ENCODE data around the gene ST8SIA2. TPM values are rescaled to one million over a fixed set of nuclear protein-coding genes. Genes with fewer than 3 reads are reported as not detected.

The ST8SIA2 gene
- total RNA-seq, 1 experiment from 2014 or later: 11.8 TPM

- H3K36me3 ChIP-seq (replicated peaks; ENCODE audit: control insufficient read depth, insufficient read depth, low read length): no peaks in the 10 kb centered on the region
- DNase-seq: no peak
Observed at GRCh38 chr15:92443381-92443780, 49.7 kb downstream of the ST8SIA2 start.

GRCh38 chr15:92444631-92445030 lies 51.0 kb downstream of the ST8SIA2 start:
- DNase-seq: no peak
- H3K36me3 ChIP-seq (replicated peaks; ENCODE audit: control insufficient read depth, insufficient read depth, low read length): no peaks in the 10 kb centered on the region
- no peaks in the 10 kb centered on the region for H3K27me3 ChIP-seq (ENCODE audit: control insufficient read depth, insufficient read depth, low read length)
- H3K4me3 ChIP-seq (ENCODE audit: insufficient read depth, low read depth, low read length): no peak overlapping the region

More at GRCh38 chr15:92443381-92443780, 49.7 kb downstream of the ST8SIA2 start:
- Histone ChIP-seq H3K4me3 (ENCODE audit: insufficient read depth, low read depth, low read length) (no peak overlapping the region), H3K27me3 (ENCODE audit: control insufficient read depth, insufficient read depth, low read length) (no peaks in the 10 kb centered on the region)

GRCh38 chr15:92448370-92448769 lies 54.7 kb downstream of the ST8SIA2 start:
- Histone ChIP-seq H3K27me3 (ENCODE audit: control insufficient read depth, insufficient read depth, low read length) (no peaks in the 10 kb centered on the region), H3K4me3 (ENCODE audit: insufficient read depth, low read depth, low read length) (no peak overlapping the region), H3K36me3 (replicated peaks; ENCODE audit: control insufficient read depth, insufficient read depth, low read length) (no peaks in the 10 kb centered on the region)
- DNase-seq: no peak

GRCh38 chr15:92449476-92449875 lies 55.8 kb downstream of the ST8SIA2 start:
- DNase-seq: no peak
- no peaks in the 10 kb centered on the region for H3K36me3 ChIP-seq (replicated peaks; ENCODE audit: control insufficient read depth, insufficient read depth, low read length)
- no peaks in the 10 kb centered on the region for H3K27me3 ChIP-seq (ENCODE audit: control insufficient read depth, insufficient read depth, low read length)
- no peak overlapping the region for H3K4me3 ChIP-seq (ENCODE audit: insufficient read depth, low read depth, low read length)

- DNase-seq: no peak
- H3K36me3 ChIP-seq (replicated peaks; ENCODE audit: control insufficient read depth, insufficient read depth, low read length): no peaks in the 10 kb centered on the region
- no peak overlapping the region for H3K4me3 ChIP-seq (ENCODE audit: insufficient read depth, low read depth, low read length)
- no peaks in the 10 kb centered on the region for H3K27me3 ChIP-seq (ENCODE audit: control insufficient read depth, insufficient read depth, low read length)
Observed at GRCh38 chr15:92451225-92451825, 57.6 kb downstream of the ST8SIA2 start.

- no peak overlapping the region for H3K4me3 ChIP-seq (ENCODE audit: insufficient read depth, low read depth, low read length)
- H3K36me3 ChIP-seq (replicated peaks; ENCODE audit: control insufficient read depth, insufficient read depth, low read length): no peaks in the 10 kb centered on the region
- no peak for DNase-seq
- no peaks in the 10 kb centered on the region for H3K27me3 ChIP-seq (ENCODE audit: control insufficient read depth, insufficient read depth, low read length)
Observed at GRCh38 chr15:92452143-92452542, 58.5 kb downstream of the ST8SIA2 start.

- H3K4me3 ChIP-seq (ENCODE audit: insufficient read depth, low read depth, low read length): no peak overlapping the region
- H3K27me3 ChIP-seq (ENCODE audit: control insufficient read depth, insufficient read depth, low read length): no peaks in the 10 kb centered on the region
- DNase-seq: no peak
Observed at GRCh38 chr15:92453607-92454006, 59.9 kb downstream of the ST8SIA2 start.

GRCh38 chr15:92454555-92455105 lies 60.9 kb downstream of the ST8SIA2 start:
- Histone ChIP-seq H3K27me3 (ENCODE audit: control insufficient read depth, insufficient read depth, low read length) (no peaks in the 10 kb centered on the region), H3K36me3 (replicated peaks; ENCODE audit: control insufficient read depth, insufficient read depth, low read length) (no peaks in the 10 kb centered on the region), H3K4me3 (ENCODE audit: insufficient read depth, low read depth, low read length) (no peak overlapping the region)
- DNase-seq: no peak

More at GRCh38 chr15:92453607-92454006, 59.9 kb downstream of the ST8SIA2 start:
- no peaks in the 10 kb centered on the region for H3K36me3 ChIP-seq (replicated peaks; ENCODE audit: control insufficient read depth, insufficient read depth, low read length)

- Histone ChIP-seq H3K4me3 (ENCODE audit: insufficient read depth, low read depth, low read length) (no peak overlapping the region), H3K27me3 (ENCODE audit: control insufficient read depth, insufficient read depth, low read length) (no peaks in the 10 kb centered on the region), H3K36me3 (replicated peaks; ENCODE audit: control insufficient read depth, insufficient read depth, low read length) (no peaks in the 10 kb centered on the region)
- no peak for DNase-seq
Observed at GRCh38 chr15:92455271-92455670, 61.6 kb downstream of the ST8SIA2 start.

GRCh38 chr15:92457471-92458041 lies 63.9 kb downstream of the ST8SIA2 start:
- no peak overlapping the region for H3K4me3 ChIP-seq (ENCODE audit: insufficient read depth, low read depth, low read length)
- H3K27me3 ChIP-seq (ENCODE audit: control insufficient read depth, insufficient read depth, low read length): no peaks in the 10 kb centered on the region
- DNase-seq: no peak

GRCh38 chr15:92460023-92460422 lies 66.3 kb downstream of the ST8SIA2 start:
- no peaks in the 10 kb centered on the region for H3K36me3 ChIP-seq (replicated peaks; ENCODE audit: control insufficient read depth, insufficient read depth, low read length)
- H3K27me3 ChIP-seq (ENCODE audit: control insufficient read depth, insufficient read depth, low read length): no peaks in the 10 kb centered on the region
- DNase-seq: no peak
- H3K4me3 ChIP-seq (ENCODE audit: insufficient read depth, low read depth, low read length): no peak overlapping the region

More at GRCh38 chr15:92457471-92458041, 63.9 kb downstream of the ST8SIA2 start:
- H3K36me3 ChIP-seq (replicated peaks; ENCODE audit: control insufficient read depth, insufficient read depth, low read length): no peaks in the 10 kb centered on the region

GRCh38 chr15:92462424-92463125 lies 68.9 kb downstream of the ST8SIA2 start:
- Histone ChIP-seq H3K27me3 (ENCODE audit: control insufficient read depth, insufficient read depth, low read length) (no peaks in the 10 kb centered on the region), H3K4me3 (ENCODE audit: insufficient read depth, low read depth, low read length) (no peak overlapping the region), H3K36me3 (replicated peaks; ENCODE audit: control insufficient read depth, insufficient read depth, low read length) (no peaks in the 10 kb centered on the region)
- no peak for DNase-seq

GRCh38 chr15:92463352-92463751 lies 69.7 kb downstream of the ST8SIA2 start:
- Histone ChIP-seq H3K36me3 (replicated peaks; ENCODE audit: control insufficient read depth, insufficient read depth, low read length) (no peaks in the 10 kb centered on the region), H3K4me3 (ENCODE audit: insufficient read depth, low read depth, low read length) (no peak overlapping the region), H3K27me3 (ENCODE audit: control insufficient read depth, insufficient read depth, low read length) (no peaks in the 10 kb centered on the region)
- no peak for DNase-seq

GRCh38 chr15:92463826-92464225 lies 70.1 kb downstream of the ST8SIA2 start:
- DNase-seq: no peak
- Histone ChIP-seq H3K36me3 (replicated peaks; ENCODE audit: control insufficient read depth, insufficient read depth, low read length) (no peaks in the 10 kb centered on the region), H3K27me3 (ENCODE audit: control insufficient read depth, insufficient read depth, low read length) (no peaks in the 10 kb centered on the region), H3K4me3 (ENCODE audit: insufficient read depth, low read depth, low read length) (no peak overlapping the region)

- Histone ChIP-seq H3K4me3 (ENCODE audit: insufficient read depth, low read depth, low read length) (no peak overlapping the region), H3K36me3 (replicated peaks; ENCODE audit: control insufficient read depth, insufficient read depth, low read length) (no peaks in the 10 kb centered on the region), H3K27me3 (ENCODE audit: control insufficient read depth, insufficient read depth, low read length) (no peaks in the 10 kb centered on the region)
- DNase-seq: no peak
Observed at GRCh38 chr15:92466834-92467233, 73.2 kb downstream of the ST8SIA2 start.
